Measurements from ENCODE around the gene LRRC15.

The LRRC15 gene

GRCh38 chr3:194311000-194311399 lies 58.5 kb downstream of the LRRC15 start:
- H3K4me3 ChIP-seq (ENCODE audit: low read depth, low read length, poor library complexity, severe bottlenecking) = no peak overlapping the region
- TF ChIP-seq EZH2 (IDR thresholded peaks at IDR 0.05; ENCODE audit: borderline replicate concordance, low read length) (no peak), CTCF (IDR thresholded peaks at IDR 0.05; ENCODE audit: low read length) (no peak)
- H4K20me1 ChIP-seq (ENCODE audit: insufficient read depth, low read length) = no peaks in the 10 kb centered on the region
- no peak overlapping the region for H3K27ac ChIP-seq (ENCODE audit: low read depth, low read length, poor library complexity, severe bottlenecking)
- H3K9me2 ChIP-seq (ENCODE audit: low read depth, low read length) = no peaks in the 10 kb centered on the region
- no peaks in the 10 kb centered on the region for H3K9me3 ChIP-seq (ENCODE audit: low read length)
- H3K79me2 ChIP-seq (ENCODE audit: insufficient read depth, low read length) = no peaks in the 10 kb centered on the region
- H3K4me2 ChIP-seq (ENCODE audit: low read length) = no peak overlapping the region
- H3K4me1 ChIP-seq (ENCODE audit: insufficient read depth, low read length, severe bottlenecking) = peaks cover 17% of the 10 kb centered on the region
- H3K9ac ChIP-seq (ENCODE audit: low read length) = no peak overlapping the region
- H3K27me3 ChIP-seq (ENCODE audit: insufficient read depth, low read length) = peaks cover 18% of the 10 kb centered on the region; the same call in 1 of the 2 replicates
- no peaks in the 10 kb centered on the region for H3F3A ChIP-seq (ENCODE audit: insufficient read depth, low read length)
- H2AFZ ChIP-seq (ENCODE audit: low read length) = no peak overlapping the region
- no peaks in the 10 kb centered on the region for H3K36me3 ChIP-seq (ENCODE audit: insufficient read depth, low read length)

GRCh38 chr3:194310060-194310835 lies 59.3 kb downstream of the LRRC15 start:
- Histone ChIP-seq H3F3A (ENCODE audit: insufficient read depth, low read length) (no peaks in the 10 kb centered on the region), H3K4me3 (ENCODE audit: low read depth, low read length, poor library complexity, severe bottlenecking) (no peak overlapping the region), H3K79me2 (ENCODE audit: insufficient read depth, low read length) (no peaks in the 10 kb centered on the region), H3K4me2 (ENCODE audit: low read length) (no peak overlapping the region), H3K36me3 (ENCODE audit: insufficient read depth, low read length) (no peaks in the 10 kb centered on the region), H3K4me1 (ENCODE audit: insufficient read depth, low read length, severe bottlenecking) (peaks cover 14% of the 10 kb centered on the region), H3K9me3 (ENCODE audit: low read length) (no peaks in the 10 kb centered on the region), H3K9ac (ENCODE audit: low read length) (no peak overlapping the region), H4K20me1 (ENCODE audit: insufficient read depth, low read length) (no peaks in the 10 kb centered on the region), H3K27ac (ENCODE audit: low read depth, low read length, poor library complexity, severe bottlenecking) (no peak overlapping the region), H3K9me2 (ENCODE audit: low read depth, low read length) (no peaks in the 10 kb centered on the region), H3K27me3 (ENCODE audit: insufficient read depth, low read length) (peaks cover 24% of the 10 kb centered on the region; the same call in 1 of the 2 replicates), H2AFZ (ENCODE audit: low read length) (no peak overlapping the region)
- TF ChIP-seq EZH2 (IDR thresholded peaks at IDR 0.05; ENCODE audit: borderline replicate concordance, low read length) (no peak), CTCF (IDR thresholded peaks at IDR 0.05; ENCODE audit: low read length) (no peak)

- H3K36me3 ChIP-seq (ENCODE audit: insufficient read depth, low read length) = no peaks in the 10 kb centered on the region
- no peaks in the 10 kb centered on the region for H3K9me3 ChIP-seq (ENCODE audit: low read length)
- H3K4me3 ChIP-seq (ENCODE audit: low read depth, low read length, poor library complexity, severe bottlenecking) = no peak overlapping the region
- no peaks in the 10 kb centered on the region for H3F3A ChIP-seq (ENCODE audit: insufficient read depth, low read length)
- H3K9ac ChIP-seq (ENCODE audit: low read length) = no peak overlapping the region
- H3K79me2 ChIP-seq (ENCODE audit: insufficient read depth, low read length) = no peaks in the 10 kb centered on the region
- H3K4me2 ChIP-seq (ENCODE audit: low read length) = no peak overlapping the region
- H4K20me1 ChIP-seq (ENCODE audit: insufficient read depth, low read length) = no peaks in the 10 kb centered on the region
- TF ChIP-seq EZH2 (IDR thresholded peaks at IDR 0.05; ENCODE audit: borderline replicate concordance, low read length) (no peak), CTCF (IDR thresholded peaks at IDR 0.05; ENCODE audit: low read length) (no peak)
- H2AFZ ChIP-seq (ENCODE audit: low read length) = no peak overlapping the region
- no peaks in the 10 kb centered on the region for H3K9me2 ChIP-seq (ENCODE audit: low read depth, low read length)
- no peak overlapping the region for H3K27ac ChIP-seq (ENCODE audit: low read depth, low read length, poor library complexity, severe bottlenecking)
- H3K27me3 ChIP-seq (ENCODE audit: insufficient read depth, low read length) = peaks cover 20% of the 10 kb centered on the region; the same call in 1 of the 2 replicates
- H3K4me1 ChIP-seq (ENCODE audit: insufficient read depth, low read length, severe bottlenecking) = peaks cover 11% of the 10 kb centered on the region
These were observed 60.7 kb downstream of the LRRC15 start for GRCh38 chr3:194308601-194309449.

Data from OCI-LY1 (cell line).